A549 treated with GW870086 at 1 μM for 4 hours (cell line): ENCODE results near the gene PALD1. TPM values are rescaled to one million over a fixed set of nuclear protein-coding genes. Genes with fewer than 3 reads are reported as not detected.

Experiments used
- total RNA-seq: library from RNA; stranded (reverse); fragments of 200-300 nt; extraction: Qiagen RNA extraction; gene quantifications from 5 replicates; pipeline ENCODE4 v1.2.3, GENCODE V29; 2022; ENCODE audit warnings: low read depth

PALD1 gene
- total RNA-seq: 5.5 to 7.3 TPM (median 6.8 TPM) in 5 replicates

DNA sequence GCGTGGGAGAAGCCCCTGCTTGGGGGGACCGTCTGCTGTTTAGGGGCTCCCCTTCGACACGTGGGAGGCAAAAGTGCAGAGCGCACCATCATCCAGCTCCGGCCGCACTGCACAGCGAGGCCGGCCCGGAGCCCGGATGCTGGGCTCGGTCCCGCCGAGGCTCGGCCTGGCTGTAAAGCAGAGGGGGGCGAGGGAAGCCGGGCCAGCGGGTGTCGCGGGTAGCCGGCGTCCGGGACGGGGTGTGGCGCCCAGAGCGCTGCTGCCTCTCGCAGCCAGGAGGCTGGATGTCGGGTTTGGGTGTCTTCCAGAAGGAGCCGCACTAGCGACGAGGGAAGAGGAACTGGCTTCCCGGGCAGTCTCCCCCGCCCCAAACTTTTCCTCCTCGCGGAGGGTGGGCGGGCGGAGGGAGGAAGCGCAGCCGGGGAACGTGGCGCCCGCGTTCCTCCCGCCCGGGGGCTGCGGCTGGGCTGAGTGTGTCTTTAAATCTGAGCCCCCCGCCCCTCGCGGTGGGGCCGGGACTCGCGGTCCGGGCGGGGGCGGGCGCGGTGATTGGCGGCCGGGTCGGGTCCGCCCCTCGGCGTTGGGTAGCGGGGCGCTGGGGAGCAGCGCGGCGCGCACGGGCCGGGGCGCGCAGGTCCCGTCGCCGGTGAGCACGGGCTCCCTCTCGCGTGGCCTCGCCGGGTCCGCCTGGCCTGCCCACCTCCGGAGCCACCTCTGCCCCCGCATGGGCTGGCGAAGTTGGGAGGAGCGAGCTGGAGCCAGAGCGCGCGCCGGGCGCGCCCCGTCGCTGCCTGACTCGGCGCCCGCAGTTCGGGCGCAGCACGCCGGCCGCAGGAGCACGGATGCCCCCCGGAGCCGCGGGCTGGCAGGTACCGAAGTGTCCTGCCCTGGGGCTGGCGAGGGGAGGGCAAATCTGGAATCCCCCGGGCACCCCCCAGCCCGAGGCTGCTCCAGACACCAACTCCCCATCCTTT, at the start of gene PALD1:
TSS of gene PALD1 (plus strand) at position 577 of the 974 bp plus-strand sequence. CDS start 47,185 bp downstream, outside the sequence.

DNA sequence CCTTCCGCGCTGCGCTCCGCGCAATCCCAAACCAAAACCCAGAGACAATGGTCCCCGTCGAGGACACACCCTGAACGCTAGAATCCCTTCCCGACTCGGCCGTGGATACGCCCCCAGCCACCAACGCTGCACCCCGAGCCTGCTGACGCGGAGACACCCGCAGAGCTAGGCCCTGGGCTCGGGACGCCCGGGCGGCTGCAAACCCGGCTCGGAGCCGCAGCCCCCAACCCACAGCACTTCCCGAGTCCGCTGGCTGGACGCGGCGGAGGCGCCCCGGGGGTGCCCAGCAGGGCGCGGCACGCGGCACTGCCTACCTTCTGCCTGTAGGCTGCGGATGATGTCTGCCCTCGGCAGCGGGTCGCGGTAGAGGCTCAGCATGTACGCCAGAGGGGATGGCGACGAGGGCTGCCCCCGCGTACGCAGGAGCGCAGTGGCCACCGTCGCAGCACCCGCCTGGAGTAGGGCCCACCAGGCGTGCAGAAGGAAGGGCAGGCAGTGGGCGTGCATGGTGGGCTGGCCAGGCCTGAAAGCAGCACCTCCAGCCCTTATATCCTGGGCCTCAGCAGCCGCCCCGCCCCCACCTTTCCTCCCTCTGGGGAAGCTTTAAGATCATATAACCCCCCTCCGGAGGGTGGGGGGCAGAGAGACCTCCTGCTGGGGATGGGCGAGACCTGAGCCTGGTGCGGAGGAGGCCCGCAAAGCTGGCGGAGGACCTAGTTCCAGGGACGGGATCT, 37.2 kb upstream of the PALD1 start, which contains the start of gene NODAL:
TSS of gene NODAL (minus strand) at position 521 of the 734 bp plus-strand sequence. CDS start at position 507, 14 bp downstream.

DNA sequence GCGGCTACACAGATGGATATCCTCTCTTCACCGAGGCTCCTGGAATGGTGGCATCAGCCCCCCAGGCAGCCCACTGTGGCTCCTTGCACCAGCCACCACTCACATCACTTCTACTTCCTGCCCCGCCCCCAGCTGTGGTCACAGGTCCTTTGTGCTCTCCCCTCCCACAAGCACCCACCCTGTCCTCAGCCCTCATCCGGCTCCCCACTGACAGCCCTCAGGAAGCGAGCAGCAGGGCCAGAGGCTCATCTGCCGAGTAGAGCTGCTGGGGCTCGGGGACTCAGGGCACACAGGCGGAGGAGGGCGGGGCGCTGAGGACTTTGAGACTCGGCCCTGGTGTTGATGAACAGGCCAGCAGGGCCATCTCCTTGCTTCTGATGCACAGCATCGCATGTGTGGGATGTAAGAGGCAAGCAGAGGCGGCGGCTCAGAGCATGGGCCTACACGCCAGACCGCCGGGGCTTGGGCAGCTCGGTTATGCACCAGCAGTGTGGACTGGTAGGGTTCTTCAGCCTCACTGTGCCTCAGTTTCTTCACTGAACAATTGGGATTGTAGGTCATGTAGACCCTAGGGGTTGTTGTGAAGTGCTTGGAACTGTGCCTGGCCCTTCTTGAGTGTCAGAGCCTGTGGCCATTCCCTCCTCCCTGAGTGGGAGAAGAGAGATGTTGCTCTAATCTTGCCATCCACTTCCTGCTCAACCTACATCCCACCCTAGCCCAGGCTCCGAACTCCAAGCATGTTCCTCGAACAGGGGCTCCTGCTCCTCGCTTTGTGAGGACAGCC, 124.3 kb downstream of the PALD1 start, which contains the start of gene PRF1:
TSS of gene PRF1 (minus strand) at position 77 of the 784 bp plus-strand sequence. CDS start 1,839 bp downstream, outside the sequence.

Other genes starting within 250 kb of the PALD1 start
- 223 to 246 TPM (median 227 TPM) in 5 replicates for gene PPA1, start 245.3 kb upstream of the PALD1 start, total RNA-seq
- gene NPFFR1, start 194.8 kb upstream of the PALD1 start, total RNA-seq: 0.05 TPM in 1 of 5 replicates, not detected in the others
- gene LRRC20, start 96.1 kb upstream of the PALD1 start, total RNA-seq: 20.2 to 22.0 TPM (median 20.6 TPM) in 5 replicates
- gene EIF4EBP2, start 74.6 kb upstream of the PALD1 start, total RNA-seq: 11.7 to 15.2 TPM (median 14.3 TPM) in 5 replicates
- gene NODAL, start 37.1 kb upstream of the PALD1 start, total RNA-seq: not detected in 5 replicates
- gene PRF1, start 124.0 kb downstream of the PALD1 start, total RNA-seq: 0.09 to 0.25 TPM in 2 of 5 replicates, not detected in the others
- 0.07 to 0.14 TPM (median 0.12 TPM) in 4 of 5 replicates, not detected in the other for gene ADAMTS14, start 193.7 kb downstream of the PALD1 start, total RNA-seq